PC-3 (cell line): Measurements from ENCODE around the gene PAX2.

Experiments used
- CTCF ChIP-seq: fragments of 300-600 bp; sonication (generic); conservative IDR thresholded peaks from 2 replicates; pipeline ENCODE4 v1.5.1; 2017; ENCODE audit warnings: antibody characterized with exemption, low read depth, mild to moderate bottlenecking, low read length
- EZH2 ChIP-seq: fragments of 300-600 bp; sonication (generic); IDR thresholded peaks from one replicate; pipeline ENCODE4 v1.6.1; 2017; ENCODE audit warnings: antibody characterized with exemption, mild to moderate bottlenecking, low read length; ENCODE audit not compliant: unreplicated experiment
- EZH2phosphoT487 ChIP-seq: fragments of 300-600 bp; sonication (generic); IDR thresholded peaks from 2 replicates; pipeline ENCODE4 v1.6.1; 2018; ENCODE audit warnings: mild to moderate bottlenecking, antibody characterized with exemption, low read length, borderline replicate concordance

GRCh38 chr10:100727808-100728207 lies 17.6 kb upstream of the PAX2 start:
- no peak for TF ChIP-seq CTCF
- TF ChIP-seq EZH2: no peak
- no peak for TF ChIP-seq EZH2phosphoT487
